ENCODE measurements around the gene NTM.

Gene NTM

DNA sequence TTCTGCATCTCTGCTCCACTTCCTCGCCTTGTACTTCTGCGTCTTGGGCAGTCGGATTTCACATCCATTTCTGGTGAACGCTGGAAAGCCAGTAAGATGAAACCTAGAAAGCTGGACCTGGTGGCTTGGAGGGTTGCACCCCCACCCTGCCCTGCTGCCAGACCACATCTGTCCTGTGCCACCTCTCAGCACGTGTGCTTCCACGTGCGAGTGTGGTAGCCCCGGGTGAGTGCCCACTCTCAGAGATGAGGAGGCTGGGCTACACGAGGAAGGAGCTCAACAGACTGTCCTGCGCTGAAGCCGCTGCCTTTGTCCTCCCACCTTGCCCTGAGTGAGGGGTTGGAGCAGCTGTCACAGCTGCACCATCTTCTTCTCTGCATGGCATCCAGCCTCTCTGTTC is 77.5 kb downstream of the NTM start:
- no peaks in the 10 kb centered on the region for H3K27me3 ChIP-seq (ENCODE audit: insufficient read depth, poor library complexity, severe bottlenecking)
- no peak overlapping the region for H3K27ac ChIP-seq (replicated peaks)
- DNase-seq (ENCODE audit: low read depth in 1 of 2, low spot score in 1 of 2) = no peak
- no peak overlapping the region for H3K4me3 ChIP-seq (replicated peaks; ENCODE audit: insufficient read depth, low read length)
- TF ChIP-seq, protein P1, sequence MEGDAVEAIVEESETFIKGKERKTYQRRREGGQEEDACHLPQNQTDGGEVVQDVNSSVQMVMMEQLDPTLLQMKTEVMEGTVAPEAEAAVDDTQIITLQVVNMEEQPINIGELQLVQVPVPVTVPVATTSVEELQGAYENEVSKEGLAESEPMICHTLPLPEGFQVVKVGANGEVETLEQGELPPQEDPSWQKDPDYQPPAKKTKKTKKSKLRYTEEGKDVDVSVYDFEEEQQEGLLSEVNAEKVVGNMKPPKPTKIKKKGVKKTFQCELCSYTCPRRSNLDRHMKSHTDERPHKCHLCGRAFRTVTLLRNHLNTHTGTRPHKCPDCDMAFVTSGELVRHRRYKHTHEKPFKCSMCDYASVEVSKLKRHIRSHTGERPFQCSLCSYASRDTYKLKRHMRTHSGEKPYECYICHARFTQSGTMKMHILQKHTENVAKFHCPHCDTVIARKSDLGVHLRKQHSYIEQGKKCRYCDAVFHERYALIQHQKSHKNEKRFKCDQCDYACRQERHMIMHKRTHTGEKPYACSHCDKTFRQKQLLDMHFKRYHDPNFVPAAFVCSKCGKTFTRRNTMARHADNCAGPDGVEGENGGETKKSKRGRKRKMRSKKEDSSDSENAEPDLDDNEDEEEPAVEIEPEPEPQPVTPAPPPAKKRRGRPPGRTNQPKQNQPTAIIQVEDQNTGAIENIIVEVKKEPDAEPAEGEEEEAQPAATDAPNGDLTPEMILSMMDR (IDR thresholded peaks at IDR 0.05; ENCODE audit: insufficient read depth, low read length) = no peak
- TF ChIP-seq, protein P2, sequence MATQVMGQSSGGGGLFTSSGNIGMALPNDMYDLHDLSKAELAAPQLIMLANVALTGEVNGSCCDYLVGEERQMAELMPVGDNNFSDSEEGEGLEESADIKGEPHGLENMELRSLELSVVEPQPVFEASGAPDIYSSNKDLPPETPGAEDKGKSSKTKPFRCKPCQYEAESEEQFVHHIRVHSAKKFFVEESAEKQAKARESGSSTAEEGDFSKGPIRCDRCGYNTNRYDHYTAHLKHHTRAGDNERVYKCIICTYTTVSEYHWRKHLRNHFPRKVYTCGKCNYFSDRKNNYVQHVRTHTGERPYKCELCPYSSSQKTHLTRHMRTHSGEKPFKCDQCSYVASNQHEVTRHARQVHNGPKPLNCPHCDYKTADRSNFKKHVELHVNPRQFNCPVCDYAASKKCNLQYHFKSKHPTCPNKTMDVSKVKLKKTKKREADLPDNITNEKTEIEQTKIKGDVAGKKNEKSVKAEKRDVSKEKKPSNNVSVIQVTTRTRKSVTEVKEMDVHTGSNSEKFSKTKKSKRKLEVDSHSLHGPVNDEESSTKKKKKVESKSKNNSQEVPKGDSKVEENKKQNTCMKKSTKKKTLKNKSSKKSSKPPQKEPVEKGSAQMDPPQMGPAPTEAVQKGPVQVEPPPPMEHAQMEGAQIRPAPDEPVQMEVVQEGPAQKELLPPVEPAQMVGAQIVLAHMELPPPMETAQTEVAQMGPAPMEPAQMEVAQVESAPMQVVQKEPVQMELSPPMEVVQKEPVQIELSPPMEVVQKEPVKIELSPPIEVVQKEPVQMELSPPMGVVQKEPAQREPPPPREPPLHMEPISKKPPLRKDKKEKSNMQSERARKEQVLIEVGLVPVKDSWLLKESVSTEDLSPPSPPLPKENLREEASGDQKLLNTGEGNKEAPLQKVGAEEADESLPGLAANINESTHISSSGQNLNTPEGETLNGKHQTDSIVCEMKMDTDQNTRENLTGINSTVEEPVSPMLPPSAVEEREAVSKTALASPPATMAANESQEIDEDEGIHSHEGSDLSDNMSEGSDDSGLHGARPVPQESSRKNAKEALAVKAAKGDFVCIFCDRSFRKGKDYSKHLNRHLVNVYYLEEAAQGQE (IDR thresholded peaks at IDR 0.05; ENCODE audit: insufficient replicate concordance, low read depth) = no peak
- TF ChIP-seq GABPA (IDR thresholded peaks at IDR 0.05; ENCODE audit: low read depth) = no peak
- TF ChIP-seq POLR2AphosphoS5 (IDR thresholded peaks at IDR 0.05; ENCODE audit: low read depth) = no peak
- TF ChIP-seq SPI1 (IDR thresholded peaks at IDR 0.05; ENCODE audit: borderline replicate concordance, low read depth) = no peak

DNA sequence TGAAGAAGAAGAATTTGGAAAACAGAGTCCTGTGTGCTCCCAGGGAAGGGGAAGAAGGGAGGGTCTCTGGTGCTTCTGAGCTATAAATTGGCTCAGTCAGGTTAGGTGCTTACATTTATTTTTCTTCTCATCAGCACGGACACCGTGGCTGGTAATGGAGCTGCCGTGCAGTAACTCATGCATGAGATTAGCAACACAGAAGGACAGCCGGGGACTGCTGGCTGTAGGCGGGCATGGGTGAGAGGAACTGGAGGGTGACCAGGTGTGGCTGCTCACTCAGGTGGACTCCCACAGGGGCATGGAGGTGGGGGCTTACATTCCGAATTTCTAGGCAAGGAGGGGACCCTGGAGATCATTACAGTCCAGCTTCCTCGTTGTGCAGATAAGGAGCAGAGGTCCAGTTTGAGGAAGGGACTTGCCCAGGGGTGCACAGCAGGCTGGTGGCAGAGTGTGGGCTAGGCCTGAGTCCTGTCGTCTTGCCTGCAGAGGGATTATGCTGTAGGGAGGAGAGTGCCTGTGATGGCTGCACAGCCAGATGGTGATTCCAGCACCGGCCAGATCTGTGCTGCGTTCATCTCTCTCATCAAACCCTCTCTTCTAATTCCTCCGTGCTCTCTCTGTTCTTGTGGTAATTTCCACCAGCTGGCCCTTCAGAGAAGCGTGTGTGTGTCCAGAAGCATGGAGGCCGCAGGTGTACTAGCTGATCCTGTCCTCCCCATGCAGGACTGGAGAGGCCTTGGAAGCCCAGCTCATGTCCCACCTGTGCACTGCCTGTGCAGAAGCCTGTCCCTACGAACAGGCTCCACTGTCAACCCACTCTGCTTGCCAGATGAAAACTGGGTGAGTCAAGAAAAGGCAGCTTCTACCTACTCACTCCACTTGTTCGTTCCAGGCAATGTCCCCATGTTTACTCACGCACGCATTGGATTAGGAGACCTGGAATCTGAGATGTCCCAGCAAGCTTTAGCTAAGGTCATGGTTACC is 78.9 kb downstream of the NTM start:
- Histone ChIP-seq H3K27ac (replicated peaks) (no peak overlapping the region), H3K4me3 (replicated peaks; ENCODE audit: insufficient read depth, low read length) (no peak overlapping the region), H3K27me3 (ENCODE audit: insufficient read depth, poor library complexity, severe bottlenecking) (no peaks in the 10 kb centered on the region)
- TF ChIP-seq GABPA (IDR thresholded peaks at IDR 0.05; ENCODE audit: low read depth) (no peak), SPI1 (IDR thresholded peaks at IDR 0.05; ENCODE audit: borderline replicate concordance, low read depth) (no peak)
- TF ChIP-seq, protein P2 (IDR thresholded peaks at IDR 0.05; ENCODE audit: insufficient replicate concordance, low read depth) = no peak
- no peak for DNase-seq (ENCODE audit: low read depth in 1 of 2, low spot score in 1 of 2)

DNA sequence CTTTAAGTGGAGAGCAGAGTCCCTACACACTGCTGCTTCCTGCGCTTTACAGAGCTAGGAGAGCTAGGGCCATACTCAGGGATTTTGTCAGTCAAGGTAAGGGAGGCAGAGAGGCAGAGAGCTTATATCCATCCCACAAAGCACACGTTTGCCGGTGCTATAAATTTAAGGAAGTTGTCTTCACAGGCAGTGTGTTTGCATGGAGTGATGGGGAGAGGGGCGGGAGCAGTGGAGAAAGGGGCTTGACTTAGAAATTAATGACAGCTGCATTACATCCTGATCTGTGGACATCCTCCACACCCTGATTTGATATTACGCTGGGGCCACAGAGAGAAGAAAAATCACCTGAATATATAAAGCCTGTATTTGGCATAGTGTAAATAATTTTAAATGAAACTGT is 84.1 kb downstream of the NTM start:
- H3K27me3 ChIP-seq (ENCODE audit: insufficient read depth, poor library complexity, severe bottlenecking) = no peaks in the 10 kb centered on the region
- TF ChIP-seq, protein P2 (IDR thresholded peaks at IDR 0.05; ENCODE audit: insufficient replicate concordance, low read depth) = no peak
- TF ChIP-seq GABPA (IDR thresholded peaks at IDR 0.05; ENCODE audit: low read depth) = no peak
- no peak for TF ChIP-seq SPI1 (IDR thresholded peaks at IDR 0.05; ENCODE audit: borderline replicate concordance, low read depth)
- TF ChIP-seq, protein P1 (IDR thresholded peaks at IDR 0.05; ENCODE audit: insufficient read depth, low read length) = no peak
- TF ChIP-seq POLR2AphosphoS5 (IDR thresholded peaks at IDR 0.05; ENCODE audit: low read depth) = no peak
- no peak overlapping the region for H3K27ac ChIP-seq (replicated peaks)
- H3K4me3 ChIP-seq (replicated peaks; ENCODE audit: insufficient read depth, low read length) = no peak overlapping the region
- no peak for DNase-seq (ENCODE audit: low read depth in 1 of 2, low spot score in 1 of 2)
